ENCODE data around the gene CSGALNACT2.
"Not testable (repeated sequence)": the region's sequence is repeated elsewhere in the genome, so short reads cannot be mapped to it uniquely, and the experiment has no call there.

Gene CSGALNACT2, protein sequence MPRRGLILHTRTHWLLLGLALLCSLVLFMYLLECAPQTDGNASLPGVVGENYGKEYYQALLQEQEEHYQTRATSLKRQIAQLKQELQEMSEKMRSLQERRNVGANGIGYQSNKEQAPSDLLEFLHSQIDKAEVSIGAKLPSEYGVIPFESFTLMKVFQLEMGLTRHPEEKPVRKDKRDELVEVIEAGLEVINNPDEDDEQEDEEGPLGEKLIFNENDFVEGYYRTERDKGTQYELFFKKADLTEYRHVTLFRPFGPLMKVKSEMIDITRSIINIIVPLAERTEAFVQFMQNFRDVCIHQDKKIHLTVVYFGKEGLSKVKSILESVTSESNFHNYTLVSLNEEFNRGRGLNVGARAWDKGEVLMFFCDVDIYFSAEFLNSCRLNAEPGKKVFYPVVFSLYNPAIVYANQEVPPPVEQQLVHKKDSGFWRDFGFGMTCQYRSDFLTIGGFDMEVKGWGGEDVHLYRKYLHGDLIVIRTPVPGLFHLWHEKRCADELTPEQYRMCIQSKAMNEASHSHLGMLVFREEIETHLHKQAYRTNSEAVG

DNA sequence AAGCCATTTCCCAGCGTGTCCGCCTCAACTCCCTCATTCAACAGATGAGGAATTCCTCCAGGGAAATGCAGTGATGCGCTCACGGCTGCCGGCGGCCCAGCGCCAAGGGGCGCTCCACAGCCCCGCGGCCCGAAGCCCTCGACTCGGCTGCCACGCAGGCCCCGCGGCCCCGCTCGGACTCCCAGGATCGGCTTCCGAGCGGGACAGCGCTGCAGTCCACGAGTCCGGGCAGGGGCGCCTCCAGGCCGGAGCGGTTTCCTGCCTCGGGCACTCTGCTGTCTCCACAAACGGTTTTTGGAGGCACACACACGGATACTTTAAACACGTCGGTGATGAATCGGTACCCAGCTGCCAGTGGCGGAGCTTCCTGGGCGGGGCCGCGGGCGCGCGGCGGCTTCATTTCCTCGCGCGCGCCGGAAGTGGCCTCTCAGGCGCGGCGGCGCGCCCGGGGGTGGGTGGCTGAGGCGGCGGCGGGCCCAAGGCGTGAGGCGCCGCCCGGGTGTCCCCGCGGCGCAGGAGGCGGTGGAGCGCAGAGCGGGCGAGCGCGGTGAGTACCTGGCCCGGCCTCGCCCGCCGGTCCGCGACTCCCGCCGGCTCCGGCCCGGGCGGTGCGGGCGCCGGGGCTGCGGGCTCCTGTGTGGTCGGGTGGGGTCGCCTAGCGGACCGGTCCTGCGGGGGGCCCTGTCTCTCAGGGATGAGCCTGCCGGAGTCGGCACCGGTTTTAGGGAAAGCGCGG is at the start of gene CSGALNACT2:
Gene CSGALNACT2, plus strand, starts transcription at position 425 of the 736 bp plus-strand sequence. CDS start 16,705 bp downstream, outside the sequence.
- Histone ChIP-seq H3K4me1 (ENCODE audit: control insufficient read depth, low read depth, low read length) (no peaks in the 10 kb centered on the region), H3K9me3 (ENCODE audit: control insufficient read depth, low read depth, low read length) (no peaks in the 10 kb centered on the region), H3K36me3 (ENCODE audit: control insufficient read depth, low read depth, low read length) (no peaks in the 10 kb centered on the region), H3K27ac (ENCODE audit: low read length) (no peak within 1 kb of the TSS), H3K9ac (ENCODE audit: low read length) (peak within 1 kb of the TSS; percentile 49), H3K4me3 (ENCODE audit: low read length) (peak within 1 kb of the TSS; percentile 87), H3K27me3 (ENCODE audit: control insufficient read depth, insufficient read depth, low read length) (peaks cover 23% of the 10 kb centered on the region)

DNA sequence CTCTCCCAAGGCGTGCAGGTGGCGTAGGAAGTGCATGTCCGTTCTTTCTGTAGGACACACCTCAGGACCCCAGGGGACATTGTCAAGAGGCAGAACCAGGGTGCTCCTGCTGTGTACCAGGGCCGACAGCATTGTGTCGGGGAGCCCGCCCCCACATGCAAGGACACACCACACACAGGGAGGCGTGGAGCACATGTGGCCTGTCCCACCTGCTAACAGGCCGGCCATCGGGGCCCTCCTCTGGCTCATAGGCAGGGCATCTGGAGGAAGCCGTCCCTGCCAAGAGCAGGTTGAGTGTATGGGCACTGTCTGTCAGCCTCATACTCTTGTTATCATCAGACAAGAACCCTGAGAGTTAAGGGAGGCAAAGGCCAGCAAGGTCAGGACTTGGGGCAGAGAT is 48.7 kb upstream of the CSGALNACT2 start:
- no peak overlapping the region for H3K9ac ChIP-seq (ENCODE audit: low read length)
- H3K9me3 ChIP-seq (ENCODE audit: control insufficient read depth, low read depth, low read length): no peaks in the 10 kb centered on the region
- no peak overlapping the region for H3K27ac ChIP-seq (ENCODE audit: low read length)
- H3K4me3 ChIP-seq (ENCODE audit: low read length): no peak overlapping the region
- no peaks in the 10 kb centered on the region for H3K36me3 ChIP-seq (ENCODE audit: control insufficient read depth, low read depth, low read length)
- no peaks in the 10 kb centered on the region for H3K27me3 ChIP-seq (ENCODE audit: control insufficient read depth, insufficient read depth, low read length)
- H3K4me1 ChIP-seq (ENCODE audit: control insufficient read depth, low read depth, low read length): no peaks in the 10 kb centered on the region

DNA sequence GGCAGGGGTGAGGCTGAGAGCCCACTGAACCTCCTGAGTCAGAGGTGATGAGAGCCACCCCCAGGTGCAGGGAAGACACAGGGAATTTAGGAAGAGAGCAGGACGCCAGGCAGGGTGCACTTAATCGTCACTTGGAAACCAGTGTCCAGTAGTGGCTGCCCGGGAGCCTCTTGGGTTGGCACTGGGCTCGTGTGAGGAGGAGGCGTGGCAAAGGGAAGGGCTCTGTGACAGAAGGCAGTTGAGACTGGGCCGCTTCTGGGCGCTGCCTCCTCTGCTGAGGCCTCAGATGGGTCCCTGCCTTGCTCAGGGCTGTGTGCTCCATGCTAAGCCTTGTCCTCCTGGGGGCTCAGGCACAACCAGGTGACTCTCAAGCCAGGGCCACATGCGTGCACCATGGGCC is 48.1 kb upstream of the CSGALNACT2 start:
- Histone ChIP-seq H3K27me3 (ENCODE audit: control insufficient read depth, insufficient read depth, low read length) (no peaks in the 10 kb centered on the region), H3K9me3 (ENCODE audit: control insufficient read depth, low read depth, low read length) (no peaks in the 10 kb centered on the region), H3K4me3 (ENCODE audit: low read length) (no peak overlapping the region), H3K36me3 (ENCODE audit: control insufficient read depth, low read depth, low read length) (no peaks in the 10 kb centered on the region), H3K4me1 (ENCODE audit: control insufficient read depth, low read depth, low read length) (no peaks in the 10 kb centered on the region), H3K9ac (ENCODE audit: low read length) (no peak overlapping the region), H3K27ac (ENCODE audit: low read length) (no peak overlapping the region)

DNA sequence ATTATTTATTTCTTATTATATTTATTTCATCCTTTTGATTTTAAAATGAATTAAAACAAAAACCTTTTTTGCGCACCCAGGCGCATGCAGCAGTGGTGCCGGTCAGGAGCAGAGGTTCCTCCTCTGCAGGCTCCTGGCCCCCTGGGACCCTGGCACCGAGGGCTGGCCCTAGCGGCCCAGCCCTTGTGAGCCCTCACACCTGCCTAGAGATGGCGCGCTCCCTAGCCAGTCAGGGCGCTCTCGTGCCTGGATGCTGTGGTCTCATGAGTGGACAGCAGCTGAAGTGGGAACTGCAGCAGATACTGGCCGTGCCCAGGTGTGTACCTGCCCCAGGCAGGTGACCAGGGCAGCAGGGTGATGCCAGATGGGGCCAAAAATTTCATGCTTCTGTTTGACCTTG is 47.6 kb upstream of the CSGALNACT2 start:
- Histone ChIP-seq H3K27me3 (ENCODE audit: control insufficient read depth, insufficient read depth, low read length) (no peaks in the 10 kb centered on the region), H3K9ac (ENCODE audit: low read length) (no peak overlapping the region), H3K4me3 (ENCODE audit: low read length) (no peak overlapping the region), H3K36me3 (ENCODE audit: control insufficient read depth, low read depth, low read length) (no peaks in the 10 kb centered on the region), H3K9me3 (ENCODE audit: control insufficient read depth, low read depth, low read length) (no peaks in the 10 kb centered on the region), H3K27ac (ENCODE audit: low read length) (no peak overlapping the region), H3K4me1 (ENCODE audit: control insufficient read depth, low read depth, low read length) (no peaks in the 10 kb centered on the region)

DNA sequence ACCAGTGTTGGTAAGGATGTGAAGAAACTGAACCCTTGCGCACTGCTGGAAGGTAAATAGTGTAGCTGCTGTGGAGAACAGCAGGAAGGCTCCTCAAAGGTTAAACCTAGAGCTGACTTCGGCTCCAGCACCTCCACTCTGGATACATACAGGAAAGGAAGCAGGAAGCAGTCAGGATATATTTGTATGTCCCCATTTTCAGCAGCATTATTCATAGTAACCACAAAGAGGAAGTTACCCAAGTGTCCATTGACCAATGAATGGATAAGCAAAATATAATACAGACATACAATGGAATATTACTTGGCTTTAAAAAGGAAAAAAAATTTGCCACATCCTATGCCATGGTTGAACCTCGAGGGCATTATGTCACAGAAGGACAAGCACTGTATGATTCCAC is 46.4 kb upstream of the CSGALNACT2 start:
- H3K4me3 ChIP-seq (ENCODE audit: low read length): no peak overlapping the region
- no peaks in the 10 kb centered on the region for H3K27me3 ChIP-seq (ENCODE audit: control insufficient read depth, insufficient read depth, low read length)
- no peaks in the 10 kb centered on the region for H3K9me3 ChIP-seq (ENCODE audit: control insufficient read depth, low read depth, low read length)
- no peak overlapping the region for H3K27ac ChIP-seq (ENCODE audit: low read length)
- no peak overlapping the region for H3K9ac ChIP-seq (ENCODE audit: low read length)
- no peaks in the 10 kb centered on the region for H3K36me3 ChIP-seq (ENCODE audit: control insufficient read depth, low read depth, low read length)
- no peaks in the 10 kb centered on the region for H3K4me1 ChIP-seq (ENCODE audit: control insufficient read depth, low read depth, low read length)

DNA sequence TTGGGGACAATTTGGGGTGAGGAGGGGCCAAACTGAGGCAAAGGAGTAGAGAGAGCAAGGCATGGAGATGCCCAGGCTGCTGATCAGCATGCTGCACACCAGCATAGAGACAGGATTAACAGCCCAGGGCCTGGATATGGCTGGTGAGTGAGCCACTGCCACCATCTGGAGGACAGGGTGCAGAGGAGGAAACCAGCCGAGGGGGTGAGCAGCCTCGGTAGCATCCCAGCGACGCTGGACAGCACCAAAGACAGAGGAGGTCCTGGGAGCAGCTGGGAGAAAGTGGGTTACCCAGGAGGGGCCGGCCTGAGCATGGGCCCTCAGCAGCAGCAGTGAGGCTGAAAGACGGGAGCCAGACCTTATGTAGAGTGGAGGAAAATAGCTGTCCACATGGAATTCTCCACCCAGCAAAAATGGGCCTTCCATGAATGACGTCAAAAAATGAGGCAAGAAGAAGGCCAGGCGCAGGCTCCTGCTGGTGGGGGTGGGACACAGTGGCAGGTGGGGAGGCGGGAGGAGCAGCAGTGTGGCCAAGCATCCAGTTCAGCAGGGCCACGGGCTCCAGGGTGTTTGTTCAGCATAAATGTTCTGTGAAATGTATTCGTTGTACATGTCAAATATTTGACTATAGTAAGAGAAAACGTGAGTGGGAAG is 44.7 kb upstream of the CSGALNACT2 start:
- Histone ChIP-seq H3K36me3 (ENCODE audit: control insufficient read depth, low read depth, low read length) (no peaks in the 10 kb centered on the region), H3K27me3 (ENCODE audit: control insufficient read depth, insufficient read depth, low read length) (no peaks in the 10 kb centered on the region), H3K9ac (ENCODE audit: low read length) (no peak overlapping the region), H3K27ac (ENCODE audit: low read length) (no peak overlapping the region), H3K4me3 (ENCODE audit: low read length) (no peak overlapping the region), H3K4me1 (ENCODE audit: control insufficient read depth, low read depth, low read length) (no peaks in the 10 kb centered on the region), H3K9me3 (ENCODE audit: control insufficient read depth, low read depth, low read length) (no peaks in the 10 kb centered on the region)

DNA sequence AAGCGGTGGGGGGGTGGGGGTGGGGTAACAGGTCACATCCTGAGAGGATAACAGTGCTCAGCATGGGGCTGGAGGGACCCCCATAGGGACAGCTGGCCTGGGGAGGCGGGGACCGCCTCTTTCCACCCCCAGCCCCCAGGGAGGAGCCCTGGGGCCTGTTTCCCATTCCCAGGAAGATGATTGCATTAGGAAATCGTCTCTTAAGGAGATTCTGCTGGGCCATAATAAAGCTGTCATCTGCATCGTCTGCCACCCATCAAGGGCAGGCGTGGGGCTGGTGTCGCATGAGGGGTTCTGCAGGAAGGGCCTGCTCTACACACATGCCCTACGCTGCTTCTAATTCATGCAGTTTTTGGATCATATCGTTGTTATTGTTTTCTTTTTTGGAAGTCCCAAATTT is 44.2 kb upstream of the CSGALNACT2 start:
- no peak overlapping the region for H3K9ac ChIP-seq (ENCODE audit: low read length)
- no peaks in the 10 kb centered on the region for H3K9me3 ChIP-seq (ENCODE audit: control insufficient read depth, low read depth, low read length)
- H3K4me3 ChIP-seq (ENCODE audit: low read length): no peak overlapping the region
- H3K27me3 ChIP-seq (ENCODE audit: control insufficient read depth, insufficient read depth, low read length): no peaks in the 10 kb centered on the region
- H3K4me1 ChIP-seq (ENCODE audit: control insufficient read depth, low read depth, low read length): no peaks in the 10 kb centered on the region
- no peaks in the 10 kb centered on the region for H3K36me3 ChIP-seq (ENCODE audit: control insufficient read depth, low read depth, low read length)
- H3K27ac ChIP-seq (ENCODE audit: low read length): no peak overlapping the region

DNA sequence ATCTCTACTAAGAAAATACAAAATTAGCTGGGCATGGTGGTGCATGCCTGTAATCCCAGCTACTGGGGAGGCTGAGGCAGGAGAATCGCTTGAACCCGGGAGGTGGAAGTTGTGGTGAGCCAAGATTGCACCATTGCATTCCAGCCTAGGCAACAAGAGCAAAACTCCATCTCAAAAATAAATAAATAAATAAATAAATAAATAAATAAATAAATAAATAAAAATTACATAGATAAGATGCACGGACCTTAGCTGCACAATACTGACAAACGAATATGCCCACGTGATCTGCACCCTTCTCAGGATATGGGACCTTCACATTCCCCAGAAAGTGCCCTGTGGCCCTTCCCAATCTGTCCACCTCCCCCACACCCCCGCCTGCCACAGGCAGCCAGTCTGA is 38.9 kb upstream of the CSGALNACT2 start:
- H3K9me3 ChIP-seq (ENCODE audit: control insufficient read depth, low read depth, low read length); H3K36me3 ChIP-seq (ENCODE audit: control insufficient read depth, low read depth, low read length); H3K4me1 ChIP-seq (ENCODE audit: control insufficient read depth, low read depth, low read length); H3K9ac ChIP-seq (ENCODE audit: low read length); H3K4me3 ChIP-seq (ENCODE audit: low read length); H3K27ac ChIP-seq (ENCODE audit: low read length): not testable (repeated sequence)
- H3K27me3 ChIP-seq (ENCODE audit: control insufficient read depth, insufficient read depth, low read length): peaks cover 10% of the 10 kb centered on the region

DNA sequence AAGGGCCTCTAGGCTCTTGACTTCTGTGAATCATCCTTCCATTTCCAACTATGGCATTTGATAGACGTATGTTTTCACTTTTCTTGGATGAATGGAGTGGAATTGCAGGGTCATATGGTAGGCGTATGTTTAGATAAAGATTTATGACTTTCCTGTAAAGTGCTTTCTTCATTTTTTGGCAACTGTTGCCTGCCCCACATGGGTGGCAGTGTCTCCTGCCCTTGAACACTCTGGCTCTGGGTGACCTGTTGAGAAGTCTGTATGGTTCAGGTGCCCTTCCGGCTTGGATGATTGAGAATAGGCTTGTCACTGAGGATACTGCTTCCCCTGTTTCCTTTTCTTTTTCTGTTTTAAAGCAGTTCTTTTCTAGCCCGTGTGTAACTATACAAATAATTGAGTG is 38.3 kb upstream of the CSGALNACT2 start:
- H3K4me1 ChIP-seq (ENCODE audit: control insufficient read depth, low read depth, low read length): no peaks in the 10 kb centered on the region
- H3K27me3 ChIP-seq (ENCODE audit: control insufficient read depth, insufficient read depth, low read length): peaks cover 16% of the 10 kb centered on the region

DNA sequence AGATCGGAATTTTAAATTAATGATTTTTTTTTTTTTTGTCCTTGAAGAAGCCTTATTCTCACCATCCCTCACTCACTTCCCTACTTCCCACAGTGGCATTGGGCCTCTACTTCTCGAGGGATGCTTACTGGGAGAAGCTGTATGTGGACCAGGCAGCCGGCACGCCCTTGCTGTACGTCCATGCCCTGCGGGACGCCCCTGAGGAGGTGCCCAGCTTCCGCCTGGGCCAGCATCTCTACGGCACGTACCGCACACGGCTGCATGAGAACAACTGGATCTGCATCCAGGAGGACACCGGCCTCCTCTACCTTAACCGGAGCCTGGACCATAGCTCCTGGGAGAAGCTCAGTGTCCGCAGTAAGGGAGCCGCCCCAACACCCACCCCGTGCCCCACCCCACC is 37.9 kb upstream of the CSGALNACT2 start:
- no peaks in the 10 kb centered on the region for H3K4me1 ChIP-seq (ENCODE audit: control insufficient read depth, low read depth, low read length)

More for the DNA sequence above, 38.3 kb upstream of the CSGALNACT2 start:
- Histone ChIP-seq H3K4me3 (ENCODE audit: low read length) (no peak overlapping the region), H3K9me3 (ENCODE audit: control insufficient read depth, low read depth, low read length) (no peaks in the 10 kb centered on the region), H3K27ac (ENCODE audit: low read length) (no peak overlapping the region), H3K36me3 (ENCODE audit: control insufficient read depth, low read depth, low read length) (no peaks in the 10 kb centered on the region), H3K9ac (ENCODE audit: low read length) (no peak overlapping the region)

DNA sequence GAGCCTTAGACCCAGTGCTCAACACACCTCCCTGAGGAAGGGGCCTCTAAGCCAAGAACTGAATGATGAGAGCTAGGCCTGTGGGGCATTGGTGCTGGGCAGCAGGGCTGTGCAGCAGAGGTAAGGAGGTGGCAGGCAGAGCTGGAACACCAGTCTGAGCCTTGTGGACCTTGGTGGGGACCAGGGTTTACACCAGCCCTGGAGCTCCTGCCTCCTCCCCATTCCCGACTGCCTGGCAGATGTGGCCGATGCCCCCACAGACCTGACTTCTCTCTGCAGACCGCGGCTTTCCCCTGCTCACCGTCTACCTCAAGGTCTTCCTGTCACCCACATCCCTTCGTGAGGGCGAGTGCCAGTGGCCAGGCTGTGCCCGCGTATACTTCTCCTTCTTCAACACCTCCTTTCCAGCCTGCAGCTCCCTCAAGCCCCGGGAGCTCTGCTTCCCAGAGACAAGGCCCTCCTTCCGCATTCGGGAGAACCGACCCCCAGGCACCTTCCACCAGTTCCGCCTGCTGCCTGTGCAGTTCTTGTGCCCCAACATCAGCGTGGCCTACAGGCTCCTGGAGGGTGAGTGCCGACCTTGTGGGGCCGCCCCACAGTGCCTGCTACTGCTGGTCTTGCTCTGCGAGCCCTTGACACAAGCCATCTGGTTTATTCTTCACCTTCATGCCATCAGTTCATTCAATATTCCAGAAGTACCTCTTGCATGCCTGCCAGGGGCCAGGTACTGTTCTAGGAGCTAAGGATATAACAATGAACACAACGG is 36.0 kb upstream of the CSGALNACT2 start:
- Histone ChIP-seq H3K4me1 (ENCODE audit: control insufficient read depth, low read depth, low read length) (peaks cover 4% of the 10 kb centered on the region), H3K9me3 (ENCODE audit: control insufficient read depth, low read depth, low read length) (no peaks in the 10 kb centered on the region), H3K4me3 (ENCODE audit: low read length) (no peak overlapping the region), H3K36me3 (ENCODE audit: control insufficient read depth, low read depth, low read length) (no peaks in the 10 kb centered on the region), H3K27me3 (ENCODE audit: control insufficient read depth, insufficient read depth, low read length) (peaks cover 20% of the 10 kb centered on the region), H3K27ac (ENCODE audit: low read length) (no peak overlapping the region), H3K9ac (ENCODE audit: low read length) (no peak overlapping the region)

More for the DNA sequence above, 37.9 kb upstream of the CSGALNACT2 start:
- Histone ChIP-seq H3K4me3 (ENCODE audit: low read length) (no peak overlapping the region), H3K9me3 (ENCODE audit: control insufficient read depth, low read depth, low read length) (no peaks in the 10 kb centered on the region), H3K9ac (ENCODE audit: low read length) (no peak overlapping the region), H3K36me3 (ENCODE audit: control insufficient read depth, low read depth, low read length) (no peaks in the 10 kb centered on the region), H3K27ac (ENCODE audit: low read length) (no peak overlapping the region), H3K27me3 (ENCODE audit: control insufficient read depth, insufficient read depth, low read length) (peaks cover 20% of the 10 kb centered on the region)
